Caco-2 (cell line): ENCODE measurements around the gene SLC27A2. TPM values are rescaled to one million over a fixed set of nuclear protein-coding genes. Genes with fewer than 3 reads are reported as not detected.

ENCODE experiments used
- BruUV-seq: library from RNA; stranded (reverse); fragments of 400-500 nt; replicated peaks from 2 replicates; lab custom pipeline; 2021; lab: Mats Ljungman, UMichigan
- CTCF ChIA-PET: fragments of 300-600 bp; sonication (Branson Sonifier 250); formaldehyde crosslinking; loops from one replicate; lab custom pipeline; 2022; ENCODE audit warnings: antibody characterized with exemption; lab: Charles Lee
- POLR2A ChIA-PET: fragments of 300-600 bp; sonication (Branson Sonifier 250); formaldehyde crosslinking; loops from one replicate; lab custom pipeline; 2022; ENCODE audit warnings: antibody characterized with exemption; lab: Charles Lee
- DNase-seq, 2 experiments: peaks; one replicate each; pipeline versions ENCODE4 v3.0.0 to v3.0.0-alpha.2; 2020 to 2022
- H3K27me3 ChIP-seq: replicated peaks from 2 replicates; pipeline ENCODE4 v1.6.0; 2011; ENCODE audit warnings: low read length; ENCODE audit not compliant: control insufficient read depth, insufficient read depth
- H3K36me3 ChIP-seq: 2 replicates; pipeline ENCODE4 v1.5.1; 2011; ENCODE audit warnings: low read length; ENCODE audit not compliant: control insufficient read depth, insufficient read depth
- H3K4me1 ChIP-seq: fragments of 250-450 bp; sonication (Bioruptor Pico); 2 replicates; pipeline ENCODE4 v1.5.1; 2020; ENCODE audit warnings: mild to moderate bottlenecking
- H3K4me3 ChIP-seq: 2 replicates; pipeline ENCODE4 v1.5.1; 2011; ENCODE audit warnings: low read depth, mild to moderate bottlenecking, control low read depth, low read length
- H3K9me3 ChIP-seq: fragments of 250-450 bp; sonication (Bioruptor Pico); 2 replicates; pipeline ENCODE4 v1.5.1; 2020; ENCODE audit warnings: mild to moderate bottlenecking, moderate library complexity
- H3K27ac Mint-ChIP-seq: one replicate; pipeline ENCODE4 v1.8.0; 2022; ENCODE audit warnings: mixed read lengths; ENCODE audit not compliant: unreplicated experiment
- H3K27me3 Mint-ChIP-seq: one replicate; pipeline ENCODE4 v1.8.0; 2022; ENCODE audit warnings: mixed read lengths; ENCODE audit not compliant: insufficient read depth, unreplicated experiment
- H3K36me3 Mint-ChIP-seq: one replicate; pipeline ENCODE4 v1.8.0; 2022; ENCODE audit warnings: mild to moderate bottlenecking, mixed read lengths; ENCODE audit not compliant: insufficient read depth, unreplicated experiment
- H3K4me1 Mint-ChIP-seq: one replicate; pipeline ENCODE4 v1.8.0; 2022; ENCODE audit warnings: low read depth, mixed read lengths; ENCODE audit not compliant: unreplicated experiment
- H3K4me3 Mint-ChIP-seq: one replicate; pipeline ENCODE4 v1.8.0; 2022; ENCODE audit warnings: mild to moderate bottlenecking, moderate library complexity, mixed read lengths; ENCODE audit not compliant: unreplicated experiment
- H3K9me3 Mint-ChIP-seq: one replicate; pipeline ENCODE4 v1.8.0; 2022; ENCODE audit warnings: mixed read lengths; ENCODE audit not compliant: unreplicated experiment
- CTCF ChIP-seq, 2 experiments: fragments of 200-600 bp in 1 of 2; IDR thresholded peaks; 1 replicate in 1 of 2; 2 replicates in 1 of 2; pipeline versions ENCODE4 v1.5.1 to v1.8.0; 2011 to 2022; ENCODE audit warnings: antibody characterized with exemption in 1 of 2, control low read depth in 1 of 2, inconsistent platforms in 1 of 2, low read depth in 1 of 2, low read length in 1 of 2, mild to moderate bottlenecking in 1 of 2, moderate library complexity in 1 of 2; ENCODE audit not compliant: insufficient read depth in 1 of 2, severe bottlenecking in 1 of 2, unreplicated experiment in 1 of 2
- intact Hi-C: fragments of 100-400 bp; cut with micrococcal nuclease; formaldehyde crosslinking; loops from one replicate; pipeline ENCODE4 v1.10.0; 2022; ENCODE audit not compliant: unreplicated experiment
- total RNA-seq: library from RNA; stranded (reverse); gene quantifications from 2 replicates; pipeline ENCODE4 v1.2.3, GENCODE V29; 2022

SLC27A2 gene
- total RNA-seq, 1 experiment from 2014 or later = 31.2 TPM

- Mint-ChIP-seq H3K4me3 (no peak overlapping the region), H3K27me3 (no peaks in the 10 kb centered on the region), H3K27ac (no peak overlapping the region), H3K4me1 (peaks cover 16% of the 10 kb centered on the region), H3K36me3 (peaks cover 7% of the 10 kb centered on the region), H3K9me3 (no peaks in the 10 kb centered on the region)
- BruUV-seq = no TSS peak
- no peaks in the 10 kb centered on the region for H3K27me3 ChIP-seq
- ChIA-PET POLR2A (no interaction called here), CTCF (interaction anchor here (0.6 kb wide), 1 partner anchor 124 kb away, joined by 3 read pairs; no protein-coding TSS in a partner anchor)
- TF ChIP-seq CTCF (IDR thresholded peaks at IDR 0.05; ENCODE audit: insufficient read depth in 1 of 2, low read depth in 1 of 2, low read length in 1 of 2, severe bottlenecking in 1 of 2, unreplicated experiment in 1 of 2) = no peak
- H3K9me3 ChIP-seq = no peaks in the 10 kb centered on the region
- no peak overlapping the region for H3K4me3 ChIP-seq
- intact Hi-C loops = no loop called here
- H3K36me3 ChIP-seq = no peaks in the 10 kb centered on the region; the same call in none of the 2 replicates
- no peak for DNase-seq
- H3K4me1 ChIP-seq = peaks cover 15% of the 10 kb centered on the region; the same call in 1 of the 2 replicates
Measured at GRCh38 chr15:50192164-50192563, 10.2 kb downstream of the SLC27A2 start.

DNA sequence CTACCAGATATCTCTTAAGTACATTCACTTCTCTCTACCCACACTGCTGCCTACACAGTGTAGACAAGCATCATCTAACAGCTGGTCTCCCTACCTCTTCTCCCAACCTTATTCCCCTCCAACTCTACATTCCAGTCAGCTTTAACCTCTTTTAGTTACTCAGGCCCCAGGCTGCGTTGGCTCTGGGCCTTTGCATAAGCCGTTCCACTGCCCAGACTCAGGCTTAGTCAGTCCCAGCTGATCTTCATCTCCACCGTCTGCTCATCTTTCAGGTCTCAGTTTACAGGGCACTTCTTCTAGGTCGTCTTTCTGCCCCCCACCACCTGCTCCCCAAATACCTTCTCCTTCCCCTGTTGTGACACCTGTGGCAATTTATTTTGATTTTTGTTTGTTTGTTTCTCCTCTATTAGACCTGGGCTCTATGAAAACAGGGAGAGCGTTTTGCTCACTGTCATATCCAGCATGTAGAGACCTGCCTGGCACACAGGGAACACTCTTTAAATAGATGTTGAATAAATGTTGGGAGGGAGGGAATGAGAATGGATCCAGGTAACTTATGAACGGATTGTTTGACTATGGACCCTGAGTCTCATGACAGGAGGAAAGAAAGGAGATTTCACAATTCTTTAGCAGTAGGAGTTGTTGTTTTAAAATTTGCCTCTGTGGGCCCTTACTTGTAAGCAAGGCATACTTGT lies 11.1 kb downstream of the SLC27A2 start:
- ChIA-PET POLR2A (no interaction called here), CTCF (no interaction called here)
- Mint-ChIP-seq H3K27ac (no peak overlapping the region), H3K4me3 (no peak overlapping the region), H3K9me3 (no peaks in the 10 kb centered on the region), H3K27me3 (no peaks in the 10 kb centered on the region), H3K36me3 (peaks cover 7% of the 10 kb centered on the region), H3K4me1 (peaks cover 16% of the 10 kb centered on the region)
- H3K36me3 ChIP-seq = no peaks in the 10 kb centered on the region; the same call in none of the 2 replicates
- H3K4me1 ChIP-seq = peaks cover 13% of the 10 kb centered on the region; the same call in 1 of the 2 replicates
- no peak overlapping the region for H3K4me3 ChIP-seq
- TF ChIP-seq CTCF (IDR thresholded peaks at IDR 0.05; ENCODE audit: insufficient read depth in 1 of 2, low read depth in 1 of 2, low read length in 1 of 2, severe bottlenecking in 1 of 2, unreplicated experiment in 1 of 2) = no peak
- H3K27me3 ChIP-seq = no peaks in the 10 kb centered on the region
- no TSS peak for BruUV-seq
- intact Hi-C loops = no loop called here
- no peak for DNase-seq
- no peaks in the 10 kb centered on the region for H3K9me3 ChIP-seq

DNA sequence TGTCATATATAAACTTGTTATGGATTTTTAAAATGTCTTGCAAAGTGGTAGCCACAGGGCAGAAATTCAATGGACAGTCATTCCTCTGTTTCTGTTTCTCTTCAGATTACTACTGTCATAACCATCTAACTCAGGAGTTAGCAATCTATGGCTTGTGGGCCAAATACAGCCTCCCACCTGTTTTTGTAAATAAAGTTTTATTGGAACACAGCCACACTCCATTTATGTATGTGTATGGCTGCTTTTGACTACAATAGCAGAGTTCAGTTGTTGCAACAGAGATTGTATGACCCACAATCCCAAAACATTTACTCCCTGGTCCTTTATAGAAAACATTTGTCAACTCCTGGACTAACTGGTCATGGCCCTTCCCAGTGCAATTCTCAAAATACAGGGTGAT lies 20.0 kb downstream of the SLC27A2 start:
- H3K36me3 Mint-ChIP-seq = no peaks in the 10 kb centered on the region
- H3K9me3 Mint-ChIP-seq = no peaks in the 10 kb centered on the region
- TF ChIP-seq CTCF (IDR thresholded peaks at IDR 0.05; ENCODE audit: insufficient read depth in 1 of 2, low read depth in 1 of 2, low read length in 1 of 2, severe bottlenecking in 1 of 2, unreplicated experiment in 1 of 2) = no peak
- Histone ChIP-seq H3K9me3 (no peaks in the 10 kb centered on the region), H3K4me3 (no peak overlapping the region), H3K36me3 (no peaks in the 10 kb centered on the region), H3K4me1 (no peaks in the 10 kb centered on the region), H3K27me3 (no peaks in the 10 kb centered on the region)
- no peak overlapping the region for H3K4me3 Mint-ChIP-seq
- no peaks in the 10 kb centered on the region for H3K4me1 Mint-ChIP-seq
- no peak for DNase-seq
- ChIA-PET POLR2A (no interaction called here), CTCF (no interaction called here)
- intact Hi-C loops = no loop called here
- H3K27ac Mint-ChIP-seq = no peak overlapping the region
- no TSS peak for BruUV-seq
- H3K27me3 Mint-ChIP-seq = no peaks in the 10 kb centered on the region
